GM18508 (cell line): Measurements from ENCODE around the gene DENND4B.
"Not testable (repeated sequence)": the region's sequence is repeated elsewhere in the genome, so short reads cannot be mapped to it uniquely, and the experiment has no call there.

Source experiments
- ATAC-seq: cut with Tn5 transposase; IDR thresholded peaks from one replicate; pipeline ENCODE4 v1.9.1; 2021; ENCODE audit warnings: moderate number of reproducible peaks; ENCODE audit not compliant: insufficient read depth, unreplicated experiment

DENND4B gene

DNA sequence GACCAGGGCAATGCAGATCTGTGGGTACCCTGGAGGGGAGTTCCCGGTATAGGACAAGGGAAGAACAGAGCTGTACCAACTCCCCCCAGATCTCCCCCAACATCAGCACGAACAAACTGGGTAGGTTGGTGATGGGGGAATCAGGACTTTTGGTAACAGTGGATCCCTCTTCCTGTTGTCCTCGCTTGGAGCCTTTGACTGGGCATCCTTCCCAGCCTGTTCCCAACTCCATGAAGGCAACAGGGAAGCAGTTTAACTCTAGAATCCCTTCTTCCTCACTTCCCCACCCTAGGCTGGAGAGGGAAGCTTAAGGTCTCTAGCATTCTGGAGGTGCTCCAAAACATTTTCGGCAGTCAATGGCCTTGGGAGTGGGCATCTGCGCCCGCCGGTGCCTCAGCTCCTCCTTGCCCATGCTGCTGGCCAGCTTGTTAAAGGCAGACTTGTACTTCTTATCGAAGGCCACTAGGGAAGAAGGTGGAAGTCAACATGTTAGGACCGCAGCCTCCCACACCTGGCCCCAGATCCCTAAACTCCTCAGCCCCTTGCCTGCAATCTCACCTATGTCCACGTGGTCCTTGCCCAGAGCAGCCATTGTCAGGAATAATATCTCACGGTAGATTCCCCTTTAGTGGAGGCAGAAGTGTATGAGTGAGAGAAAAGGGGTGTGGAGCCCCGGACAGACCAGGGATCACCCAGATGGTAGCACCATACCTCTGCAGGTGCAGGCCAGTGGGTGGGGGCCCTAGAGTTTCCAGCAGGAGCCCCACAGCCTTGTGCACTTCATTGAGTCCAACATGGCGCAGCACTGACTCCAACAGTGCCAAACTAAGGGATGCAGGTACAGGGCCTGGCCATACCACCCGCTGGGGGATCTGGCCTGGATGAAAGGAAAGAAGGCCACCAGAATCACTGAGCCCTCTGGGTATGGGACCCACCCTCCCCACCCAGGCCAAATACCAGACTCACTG is 16.3 kb downstream of the DENND4B start:
- no peak for ATAC-seq

DNA sequence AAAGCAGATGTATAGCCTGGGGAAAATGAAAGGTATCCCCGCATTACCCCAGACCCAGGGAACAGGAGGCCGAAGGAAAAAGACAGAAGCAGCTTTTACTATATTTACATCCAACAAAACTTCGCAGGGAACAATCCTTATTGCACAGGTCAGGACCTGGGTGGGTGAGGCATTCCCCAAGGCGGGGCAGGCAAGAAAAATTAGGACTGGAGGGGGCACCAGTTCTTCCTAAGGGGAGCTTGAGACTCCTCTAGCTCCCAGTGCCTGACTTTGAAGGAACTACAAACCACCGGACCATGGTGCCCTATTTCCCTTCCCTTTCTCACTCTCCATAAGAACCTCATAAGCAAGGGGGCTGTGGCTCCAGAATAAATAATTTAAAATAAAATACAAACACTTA is 17.1 kb downstream of the DENND4B start:
- no peak for ATAC-seq

DNA sequence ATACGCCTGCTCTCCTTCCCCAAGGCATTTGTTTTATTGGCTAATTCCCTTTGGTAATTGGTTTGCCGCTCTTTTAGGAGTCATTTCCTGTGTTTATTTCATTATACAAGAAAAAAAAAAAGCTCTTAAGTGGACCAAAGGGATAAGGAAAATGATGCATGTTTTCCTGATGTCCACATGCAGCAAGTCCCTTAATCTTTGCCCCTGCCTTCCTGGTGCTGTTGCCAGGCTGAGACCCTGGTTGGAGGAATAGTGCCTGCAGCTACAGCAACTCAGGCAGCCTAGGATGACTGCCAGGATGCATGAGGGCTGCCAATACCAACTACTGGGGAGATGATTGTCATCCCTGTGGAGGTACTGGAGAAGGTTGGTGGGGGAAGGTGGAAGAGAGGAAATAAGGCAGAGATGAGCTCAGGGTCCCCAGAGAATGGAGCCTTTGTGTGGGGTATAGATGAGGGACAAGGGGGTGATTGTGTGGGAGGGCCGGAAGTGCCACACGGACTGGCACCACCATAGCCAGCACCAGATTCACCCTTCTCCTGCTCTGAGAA is 17.7 kb downstream of the DENND4B start:
- no peak for ATAC-seq

DNA sequence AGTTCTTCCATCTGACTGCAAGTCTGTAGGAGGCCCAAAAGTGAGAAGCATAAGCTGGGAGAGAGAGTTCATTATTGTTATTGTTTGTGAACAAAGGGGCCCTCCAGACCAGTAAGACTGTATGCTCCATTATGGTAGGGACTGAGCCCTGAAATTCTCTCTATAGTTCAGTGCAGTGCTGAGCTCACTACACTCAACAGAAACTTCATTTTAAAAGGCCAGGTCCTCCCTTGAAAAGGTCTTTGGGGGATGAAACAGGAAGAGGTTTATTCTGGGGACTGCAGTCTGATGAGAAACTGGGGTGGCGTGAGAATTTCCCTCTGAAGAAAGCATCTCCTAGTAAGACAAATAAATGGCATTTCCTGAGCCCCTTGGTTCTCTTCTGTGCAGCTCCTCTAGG is 18.3 kb downstream of the DENND4B start:
- no peak for ATAC-seq

DNA sequence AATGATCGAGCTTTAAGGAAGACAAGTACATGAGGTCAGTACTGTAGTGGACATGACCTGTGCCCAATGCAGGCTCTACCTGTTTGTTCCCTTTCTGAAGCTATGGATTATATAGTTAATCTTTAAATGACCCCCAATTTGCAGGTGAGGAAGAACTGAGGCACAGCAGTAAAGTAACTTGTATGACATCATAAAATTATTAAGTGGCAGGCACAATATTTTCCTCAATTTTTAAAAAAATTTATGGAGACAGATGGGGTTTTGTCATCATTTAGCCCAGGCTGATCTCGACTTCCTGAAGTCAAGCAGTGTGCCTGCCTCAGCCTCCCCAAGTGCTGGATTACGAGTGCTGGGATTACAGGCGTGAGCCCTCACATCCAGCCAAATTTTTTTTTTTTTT is 20.1 kb downstream of the DENND4B start:
- no peak for ATAC-seq

DNA sequence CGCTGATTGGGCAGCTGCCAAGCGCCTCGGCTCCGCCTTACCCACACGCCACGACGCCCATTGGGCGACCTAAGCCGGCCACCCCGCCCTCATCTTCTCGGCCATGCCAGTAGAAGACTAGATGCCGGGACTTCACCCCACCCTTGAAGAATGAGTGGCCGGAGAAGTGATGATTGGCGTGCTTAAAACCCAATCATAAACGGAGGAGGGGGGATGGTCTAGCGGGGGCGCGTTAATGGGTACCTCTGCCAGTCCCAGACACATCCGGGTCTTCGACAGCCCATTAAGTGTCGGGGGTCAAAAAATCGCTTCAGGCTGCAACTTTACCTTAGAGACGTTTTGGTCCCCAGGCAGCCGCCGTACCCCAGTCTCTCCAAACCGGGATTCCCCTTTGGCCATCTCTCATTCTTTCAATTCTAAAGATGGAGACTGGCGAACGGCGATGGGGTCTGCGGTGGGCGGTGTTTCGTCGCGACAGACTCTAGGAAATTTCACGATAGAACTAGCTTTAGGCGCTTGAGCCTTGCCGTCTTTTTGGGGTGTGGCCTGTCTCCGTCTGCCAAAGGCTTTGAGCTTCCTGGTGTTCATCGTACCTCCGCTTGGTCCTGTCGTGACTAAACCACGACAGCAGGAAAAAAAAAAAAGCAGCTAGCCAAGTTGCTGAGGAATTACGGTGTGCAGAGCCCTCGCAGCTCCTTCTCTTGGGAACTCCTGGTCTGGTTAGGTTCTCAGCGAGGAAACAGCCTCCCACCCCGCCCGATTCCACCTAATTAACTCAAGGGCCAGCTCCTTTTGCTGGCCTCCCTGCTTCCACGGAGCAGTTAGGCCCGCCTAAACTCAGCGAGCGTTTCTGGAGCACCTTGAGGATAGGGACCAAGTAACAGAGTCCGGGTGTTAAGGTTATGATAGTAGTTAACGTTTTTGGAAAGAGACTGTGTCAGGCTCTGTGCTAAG is 23.3 kb downstream of the DENND4B start, which contains the start of gene GATAD2B:
GATAD2B (minus strand) TSS at position 1 of the 954 bp plus-strand sequence. CDS start 94,625 bp downstream, outside the sequence.
- peak; percentile 76 for ATAC-seq

DNA sequence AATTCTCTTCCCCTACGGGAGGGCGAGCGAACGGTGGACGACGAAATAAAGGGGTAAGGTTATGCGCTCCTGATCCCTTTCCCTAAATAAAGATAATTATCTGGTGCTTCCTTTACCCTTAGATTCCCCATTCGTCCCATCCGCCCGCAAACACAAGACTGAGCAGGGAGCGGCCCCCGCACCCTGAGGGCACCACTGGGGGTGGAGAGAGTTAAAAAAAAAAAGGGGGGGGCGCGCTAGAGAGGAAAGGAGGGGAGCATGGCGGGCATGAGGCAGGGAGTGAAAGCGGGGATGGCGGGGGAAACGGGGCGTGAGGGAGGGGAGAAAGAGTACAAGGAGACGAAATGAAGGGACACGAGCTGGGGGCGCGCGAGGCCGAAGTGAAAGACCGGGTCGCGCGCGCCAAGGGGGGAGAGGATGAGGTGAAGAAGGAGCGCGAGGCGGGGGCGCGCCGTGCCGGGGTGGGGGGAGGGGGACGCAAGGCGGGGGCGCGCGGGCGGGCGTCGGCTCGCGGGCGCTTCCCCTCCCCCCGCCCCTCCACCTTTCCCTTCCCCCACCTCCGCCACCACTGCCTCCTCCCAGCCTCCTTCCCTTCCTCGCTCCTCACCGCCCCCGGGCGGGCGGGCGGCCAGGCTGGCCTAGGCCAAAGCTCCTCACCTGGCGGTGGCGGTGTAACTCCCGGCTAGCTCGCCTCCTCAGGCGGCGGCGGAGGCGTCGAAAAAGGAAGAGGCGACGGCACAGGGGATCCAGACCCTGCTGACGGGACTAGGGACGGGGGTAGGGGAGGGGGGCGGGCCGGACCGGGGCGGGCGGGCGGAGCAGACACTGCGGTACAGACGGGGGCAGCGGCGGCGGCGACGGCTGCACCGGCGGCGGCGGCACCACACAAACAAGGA is 24.2 kb downstream of the DENND4B start:
- peak; percentile 7 for ATAC-seq

DNA sequence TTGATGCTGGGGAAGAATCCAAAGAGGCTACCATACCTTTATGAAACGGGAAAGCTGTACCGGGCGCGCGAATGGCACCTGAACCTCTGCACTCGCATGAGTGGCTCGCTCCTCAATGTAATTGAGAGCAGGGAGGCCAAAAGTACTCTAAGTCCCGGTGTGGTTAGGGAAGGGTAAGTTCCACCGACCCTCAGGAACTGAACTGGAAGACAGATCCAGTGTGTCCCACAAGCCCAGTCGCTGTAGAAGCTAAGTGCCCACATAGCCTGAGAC is 24.8 kb downstream of the DENND4B start:
- ATAC-seq, result no peak

DNA sequence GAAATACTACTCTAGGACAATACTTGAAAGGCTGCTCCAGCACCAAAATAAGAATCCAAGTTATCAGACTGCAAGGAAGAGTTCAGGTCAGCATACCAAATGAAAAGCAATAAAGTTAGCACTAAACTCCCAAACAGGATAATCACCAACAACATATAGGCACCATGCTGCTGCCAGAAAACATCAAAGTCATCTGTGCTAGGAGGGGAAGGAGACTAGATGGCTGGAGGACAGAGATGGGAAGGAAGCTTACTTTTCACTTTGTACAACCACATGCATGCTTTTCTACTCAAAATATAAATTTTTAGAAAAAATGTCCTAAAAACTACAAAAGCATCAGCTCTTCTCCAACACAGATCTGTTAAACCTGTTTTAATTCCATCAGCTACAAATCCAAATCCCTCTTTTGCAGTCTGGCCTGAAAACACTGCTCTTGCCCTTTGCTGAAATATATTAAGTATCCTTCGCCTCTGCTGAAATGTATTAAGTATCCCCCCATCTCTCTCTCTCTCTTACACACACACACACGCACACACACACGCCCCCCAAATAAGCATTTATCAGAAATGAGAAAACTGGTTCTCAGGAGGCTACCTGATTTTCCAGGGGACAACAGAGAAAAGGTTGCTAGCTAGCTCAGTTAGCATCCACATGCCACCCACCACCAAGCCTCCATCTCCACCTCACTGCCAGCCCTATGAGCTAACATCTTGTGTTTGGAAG is 25.3 kb downstream of the DENND4B start:
- ATAC-seq, result no peak

DNA sequence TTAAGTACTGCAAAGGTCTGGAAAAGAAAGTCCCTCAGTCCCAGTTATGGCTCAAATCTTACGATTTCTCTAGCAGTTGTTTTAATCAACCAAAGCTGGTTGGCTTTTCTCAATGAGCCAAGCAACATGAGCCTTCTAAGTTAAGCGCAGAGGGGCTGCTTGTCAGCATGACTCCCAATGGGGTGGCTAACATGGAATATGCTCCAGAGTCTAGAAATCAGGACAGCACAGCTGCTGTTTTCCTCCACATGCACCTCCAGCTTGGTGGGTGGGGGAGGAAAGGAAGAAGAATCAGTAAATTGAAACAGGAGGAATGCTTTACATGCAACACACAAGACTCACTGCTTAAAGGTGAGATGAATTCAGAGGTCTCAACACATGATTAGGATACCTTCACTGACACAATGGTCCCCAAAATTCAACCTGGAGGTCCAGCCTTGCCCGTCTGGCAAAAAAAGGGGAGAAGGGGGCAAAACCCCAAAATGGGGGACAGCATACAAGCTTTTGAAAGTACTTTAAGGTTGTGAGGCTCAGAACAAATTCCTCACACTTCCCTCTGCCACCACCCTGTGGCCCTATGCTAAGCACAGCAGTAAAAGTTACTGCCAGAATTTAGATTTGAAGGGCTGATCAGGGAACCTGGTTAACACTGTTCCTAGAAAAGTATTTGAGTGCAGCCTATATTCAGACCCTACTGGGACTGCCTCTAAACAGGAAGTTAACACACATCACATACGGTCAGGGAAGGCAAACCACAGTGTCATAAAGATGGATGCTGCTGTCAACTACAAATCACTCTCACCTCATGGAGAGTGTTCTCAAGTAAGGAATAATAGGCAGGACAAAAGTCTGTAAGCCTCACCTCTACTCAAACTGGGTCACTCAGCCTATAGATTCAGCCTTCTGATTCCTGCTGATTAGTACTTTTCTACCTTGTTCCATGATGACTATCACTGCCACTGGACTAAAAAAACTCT is 26.4 kb downstream of the DENND4B start:
- no peak for ATAC-seq

DNA sequence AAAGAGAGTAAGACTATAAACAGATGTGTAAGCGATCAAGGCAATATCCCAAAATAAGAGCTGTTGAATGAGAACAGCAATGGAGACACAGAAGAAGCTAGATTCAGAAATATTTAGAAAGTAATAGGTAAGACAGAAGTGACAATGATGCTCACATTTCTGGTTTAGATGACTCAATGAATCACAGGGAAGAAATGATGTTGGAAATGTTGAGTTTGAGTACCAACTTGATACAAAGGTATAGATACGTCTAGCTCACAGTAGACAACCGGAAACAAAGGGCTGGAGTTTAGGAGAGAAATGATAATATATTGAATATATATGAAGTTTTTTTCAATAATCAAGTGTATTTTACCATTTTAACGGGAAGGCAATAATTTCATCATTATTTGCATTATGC is 30.2 kb downstream of the DENND4B start:
- no peak for ATAC-seq

DNA sequence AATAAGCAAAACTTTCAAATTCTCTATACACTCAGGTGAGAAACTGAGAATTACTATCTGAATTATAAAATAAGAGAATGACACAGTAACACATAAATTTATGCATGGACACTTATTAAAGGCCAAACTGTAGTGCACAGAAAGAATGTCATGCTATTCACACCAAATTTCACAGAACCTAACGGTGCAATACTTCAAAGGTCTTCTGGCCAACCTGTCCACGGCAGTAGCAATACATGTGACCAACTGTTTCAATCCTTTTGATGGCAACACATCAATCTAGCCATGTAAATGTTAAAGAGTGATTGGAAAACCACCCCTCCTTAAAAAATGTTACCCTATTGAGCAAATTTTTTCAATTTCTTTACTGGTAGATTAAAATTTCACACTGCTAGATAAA is 34.2 kb downstream of the DENND4B start:
- ATAC-seq, result no peak

DNA sequence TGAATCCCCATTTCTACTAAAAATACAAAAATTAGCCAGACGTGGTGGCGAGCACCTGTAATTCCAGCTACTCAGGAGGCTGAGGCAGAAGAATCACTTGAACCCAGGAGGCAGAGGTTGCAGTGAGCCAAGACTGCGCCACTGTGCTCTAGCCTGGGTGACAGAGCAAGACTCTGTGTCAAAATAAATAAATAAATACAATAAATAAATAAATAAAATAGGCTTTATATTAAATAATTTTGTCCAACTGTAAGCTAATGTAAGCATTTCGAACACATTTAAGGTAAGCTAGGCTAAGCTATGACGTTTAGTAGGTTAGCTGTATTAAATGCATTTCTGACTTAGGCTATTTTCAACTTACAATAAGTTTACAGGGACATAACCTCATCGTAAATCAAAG is 36.0 kb downstream of the DENND4B start:
- ATAC-seq, result not testable (repeated sequence)

DNA sequence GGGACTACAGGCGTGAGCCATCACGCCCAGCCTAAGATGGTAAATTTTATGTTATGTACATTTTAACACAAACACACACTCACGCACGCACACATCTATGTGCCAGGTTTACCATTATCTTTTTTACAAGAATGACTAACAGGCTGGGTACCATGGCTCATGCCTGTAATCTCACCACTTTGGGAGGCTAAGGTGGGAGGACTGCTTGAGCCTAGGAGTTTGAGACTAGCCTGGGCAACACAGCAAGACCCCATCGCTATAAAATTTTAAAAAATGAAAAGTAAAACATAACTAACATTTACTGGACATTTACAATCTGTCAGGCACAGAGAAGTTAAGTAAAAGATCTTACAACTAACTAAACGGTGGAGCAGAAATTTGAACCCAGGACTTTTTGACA is 38.4 kb downstream of the DENND4B start:
- no peak for ATAC-seq

DNA sequence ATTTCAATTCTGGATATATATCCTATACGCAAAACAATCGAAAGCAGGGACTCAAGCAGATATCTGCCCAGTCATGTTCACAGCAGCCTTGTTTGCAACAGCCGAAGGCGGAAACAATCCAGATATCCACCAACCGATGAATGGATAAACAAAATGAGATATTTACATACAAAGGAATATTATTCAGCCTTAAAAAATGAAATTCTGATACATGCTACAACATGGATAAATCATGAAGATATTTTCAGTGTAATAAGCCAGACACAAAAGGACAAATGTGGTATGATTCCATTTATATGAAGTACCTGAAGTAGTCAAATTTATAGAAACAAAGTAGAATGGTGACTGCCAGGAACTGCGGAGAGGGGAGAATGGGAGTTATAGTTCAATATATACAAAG is 39.4 kb downstream of the DENND4B start:
- ATAC-seq, result no peak

DNA sequence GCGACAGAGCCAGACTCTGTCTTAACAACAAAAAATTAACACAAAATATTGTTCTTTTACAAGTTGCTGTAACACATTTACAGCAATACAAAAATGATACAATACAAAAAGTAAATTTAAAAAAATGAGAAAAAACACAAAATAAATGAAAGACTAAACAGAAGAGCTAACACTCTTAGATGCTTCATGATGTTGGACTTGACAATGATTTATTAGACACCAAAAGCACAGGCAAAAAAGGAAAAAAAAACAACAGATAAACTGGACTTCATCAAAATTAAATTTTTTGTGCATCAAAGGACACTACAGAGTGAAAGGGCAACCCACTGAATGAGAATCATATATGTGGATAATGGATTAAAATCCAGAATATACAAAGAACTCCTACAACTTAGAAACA is 40.1 kb downstream of the DENND4B start:
- ATAC-seq, result no peak

DNA sequence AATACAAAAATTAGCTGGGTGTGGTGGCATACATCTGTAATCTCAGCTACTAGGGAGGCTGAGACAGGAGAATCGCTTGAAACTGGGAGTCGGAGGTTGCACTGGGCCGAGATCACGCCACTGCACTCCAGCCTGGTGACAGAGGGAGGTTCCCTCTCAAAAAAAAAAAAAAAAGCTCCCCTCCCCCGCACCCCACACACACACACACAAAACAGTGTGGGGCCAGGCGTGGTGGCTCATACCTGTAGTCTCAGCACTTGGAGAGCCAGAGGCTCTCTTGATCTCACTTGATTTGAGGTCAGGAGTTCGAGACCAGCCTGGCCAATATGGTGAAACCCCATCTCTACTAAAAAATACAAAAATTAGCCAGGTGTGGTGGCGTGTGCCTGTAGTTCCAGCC is 40.6 kb downstream of the DENND4B start:
- not testable (repeated sequence) for ATAC-seq

DNA sequence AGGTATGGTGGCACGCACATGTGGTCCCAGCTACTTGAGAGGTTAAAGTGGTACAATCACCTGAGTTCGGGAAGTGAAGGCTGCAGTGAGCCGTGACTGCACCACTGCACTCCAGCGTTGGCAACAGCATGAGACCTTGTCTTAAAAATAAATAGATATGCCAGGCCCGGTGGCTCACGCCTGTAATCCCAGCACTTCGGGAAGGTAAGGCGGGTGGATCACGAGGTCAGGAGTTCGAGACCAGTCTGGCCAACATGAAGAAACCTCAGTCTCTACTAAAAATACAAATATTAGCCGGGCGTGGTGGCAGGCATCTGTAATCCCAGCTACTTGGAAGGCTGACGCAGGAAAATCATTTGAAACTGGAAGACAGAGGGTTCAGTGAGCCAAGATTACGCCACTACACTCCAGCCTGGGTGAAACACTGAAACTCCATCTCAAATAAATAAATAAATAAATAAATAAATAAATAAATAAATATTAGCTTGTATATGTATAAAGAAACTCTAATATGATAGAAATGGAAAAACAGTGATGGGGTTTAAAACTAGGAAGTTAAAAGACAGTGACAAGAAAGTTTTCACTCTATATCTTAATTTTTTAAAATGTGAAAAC is 42.6 kb downstream of the DENND4B start:
- no peak for ATAC-seq
